ENCODE results near the gene KDM1A.

DNA sequence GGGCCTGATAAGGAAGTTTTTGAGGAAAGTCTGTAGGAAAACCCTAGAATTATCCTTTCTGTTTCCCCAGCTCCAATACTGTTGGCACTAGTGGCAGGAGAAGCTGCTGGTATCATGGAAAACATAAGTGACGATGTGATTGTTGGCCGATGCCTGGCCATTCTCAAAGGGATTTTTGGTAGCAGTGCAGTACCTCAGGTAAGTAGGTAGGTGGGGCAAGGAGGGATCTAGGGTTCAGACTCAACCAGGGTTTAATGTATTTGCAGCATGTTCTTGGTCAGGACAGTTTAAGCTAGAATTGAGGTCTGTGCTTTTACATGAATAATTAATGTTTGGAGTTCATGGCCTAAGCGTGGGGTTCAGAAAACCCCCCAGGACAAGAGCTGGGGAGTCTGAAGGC, 62.1 kb downstream of the KDM1A start:
- TF ChIP-seq, protein P1, sequence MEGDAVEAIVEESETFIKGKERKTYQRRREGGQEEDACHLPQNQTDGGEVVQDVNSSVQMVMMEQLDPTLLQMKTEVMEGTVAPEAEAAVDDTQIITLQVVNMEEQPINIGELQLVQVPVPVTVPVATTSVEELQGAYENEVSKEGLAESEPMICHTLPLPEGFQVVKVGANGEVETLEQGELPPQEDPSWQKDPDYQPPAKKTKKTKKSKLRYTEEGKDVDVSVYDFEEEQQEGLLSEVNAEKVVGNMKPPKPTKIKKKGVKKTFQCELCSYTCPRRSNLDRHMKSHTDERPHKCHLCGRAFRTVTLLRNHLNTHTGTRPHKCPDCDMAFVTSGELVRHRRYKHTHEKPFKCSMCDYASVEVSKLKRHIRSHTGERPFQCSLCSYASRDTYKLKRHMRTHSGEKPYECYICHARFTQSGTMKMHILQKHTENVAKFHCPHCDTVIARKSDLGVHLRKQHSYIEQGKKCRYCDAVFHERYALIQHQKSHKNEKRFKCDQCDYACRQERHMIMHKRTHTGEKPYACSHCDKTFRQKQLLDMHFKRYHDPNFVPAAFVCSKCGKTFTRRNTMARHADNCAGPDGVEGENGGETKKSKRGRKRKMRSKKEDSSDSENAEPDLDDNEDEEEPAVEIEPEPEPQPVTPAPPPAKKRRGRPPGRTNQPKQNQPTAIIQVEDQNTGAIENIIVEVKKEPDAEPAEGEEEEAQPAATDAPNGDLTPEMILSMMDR (IDR thresholded peaks at IDR 0.05) = no peak
- TF ChIP-seq ZFX (IDR thresholded peaks at IDR 0.05; ENCODE audit: borderline replicate concordance) = no peak
